GM10266 (cell line): ENCODE data around the gene INPPL1.
"Not testable (repeated sequence)": the region's sequence is repeated elsewhere in the genome, so short reads cannot be mapped to it uniquely, and the experiment has no call there.

ENCODE experiments used
- DNase-seq: peaks from one replicate; pipeline ENCODE4 v3.0.0; 2012; ENCODE audit errors: extremely low spot score
- CTCF ChIP-seq: IDR thresholded peaks from 2 replicates; pipeline ENCODE4 v1.5.1; 2012; ENCODE audit warnings: mild to moderate bottlenecking, low read depth; ENCODE audit not compliant: control insufficient read depth, insufficient read depth; ENCODE audit errors: missing control alignments

The INPPL1 gene, protein sequence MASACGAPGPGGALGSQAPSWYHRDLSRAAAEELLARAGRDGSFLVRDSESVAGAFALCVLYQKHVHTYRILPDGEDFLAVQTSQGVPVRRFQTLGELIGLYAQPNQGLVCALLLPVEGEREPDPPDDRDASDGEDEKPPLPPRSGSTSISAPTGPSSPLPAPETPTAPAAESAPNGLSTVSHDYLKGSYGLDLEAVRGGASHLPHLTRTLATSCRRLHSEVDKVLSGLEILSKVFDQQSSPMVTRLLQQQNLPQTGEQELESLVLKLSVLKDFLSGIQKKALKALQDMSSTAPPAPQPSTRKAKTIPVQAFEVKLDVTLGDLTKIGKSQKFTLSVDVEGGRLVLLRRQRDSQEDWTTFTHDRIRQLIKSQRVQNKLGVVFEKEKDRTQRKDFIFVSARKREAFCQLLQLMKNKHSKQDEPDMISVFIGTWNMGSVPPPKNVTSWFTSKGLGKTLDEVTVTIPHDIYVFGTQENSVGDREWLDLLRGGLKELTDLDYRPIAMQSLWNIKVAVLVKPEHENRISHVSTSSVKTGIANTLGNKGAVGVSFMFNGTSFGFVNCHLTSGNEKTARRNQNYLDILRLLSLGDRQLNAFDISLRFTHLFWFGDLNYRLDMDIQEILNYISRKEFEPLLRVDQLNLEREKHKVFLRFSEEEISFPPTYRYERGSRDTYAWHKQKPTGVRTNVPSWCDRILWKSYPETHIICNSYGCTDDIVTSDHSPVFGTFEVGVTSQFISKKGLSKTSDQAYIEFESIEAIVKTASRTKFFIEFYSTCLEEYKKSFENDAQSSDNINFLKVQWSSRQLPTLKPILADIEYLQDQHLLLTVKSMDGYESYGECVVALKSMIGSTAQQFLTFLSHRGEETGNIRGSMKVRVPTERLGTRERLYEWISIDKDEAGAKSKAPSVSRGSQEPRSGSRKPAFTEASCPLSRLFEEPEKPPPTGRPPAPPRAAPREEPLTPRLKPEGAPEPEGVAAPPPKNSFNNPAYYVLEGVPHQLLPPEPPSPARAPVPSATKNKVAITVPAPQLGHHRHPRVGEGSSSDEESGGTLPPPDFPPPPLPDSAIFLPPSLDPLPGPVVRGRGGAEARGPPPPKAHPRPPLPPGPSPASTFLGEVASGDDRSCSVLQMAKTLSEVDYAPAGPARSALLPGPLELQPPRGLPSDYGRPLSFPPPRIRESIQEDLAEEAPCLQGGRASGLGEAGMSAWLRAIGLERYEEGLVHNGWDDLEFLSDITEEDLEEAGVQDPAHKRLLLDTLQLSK

DNA sequence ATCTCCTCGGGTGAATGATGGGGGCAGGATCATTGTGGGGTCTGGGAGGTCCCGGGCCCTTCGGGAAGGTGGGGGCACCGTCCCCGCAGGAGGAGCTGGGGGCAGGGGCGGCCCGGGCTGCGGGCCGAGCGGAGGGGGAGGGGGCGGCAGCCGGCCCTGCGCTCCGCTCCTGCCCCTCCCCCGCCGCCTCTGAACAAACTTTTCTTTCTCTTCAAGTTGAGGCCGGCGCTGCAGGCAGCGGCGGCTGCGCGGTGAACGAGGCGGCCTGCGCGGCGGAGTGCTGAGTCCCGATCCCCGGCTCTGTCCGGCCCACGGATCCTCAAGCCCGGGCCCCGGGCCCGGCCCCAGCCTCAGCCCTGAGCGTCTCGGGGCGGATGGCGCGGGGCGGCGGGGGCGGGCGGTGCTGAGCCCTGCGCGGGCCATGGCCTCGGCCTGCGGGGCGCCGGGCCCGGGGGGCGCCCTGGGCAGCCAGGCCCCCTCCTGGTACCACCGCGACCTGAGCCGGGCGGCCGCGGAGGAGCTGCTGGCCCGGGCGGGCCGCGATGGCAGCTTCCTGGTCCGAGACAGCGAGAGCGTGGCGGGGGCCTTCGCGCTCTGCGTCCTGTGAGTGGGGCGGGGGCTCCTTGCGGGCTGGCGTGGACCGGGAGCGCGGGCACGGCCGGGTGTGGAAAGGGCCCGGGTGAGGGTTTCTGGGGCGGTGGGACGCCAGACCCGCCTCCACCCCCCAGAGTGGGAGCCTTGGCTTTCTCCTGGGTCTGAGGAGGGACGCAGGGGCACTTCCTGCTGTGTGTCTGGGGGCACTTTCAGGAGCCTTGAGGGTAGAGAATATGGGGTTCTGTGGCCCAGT is at the start of gene INPPL1:
TSS of gene INPPL1 (plus strand) at position 204 of the 847 bp plus-strand sequence. CDS start at position 422, 218 bp downstream.
- TF ChIP-seq CTCF = no peak

DNA sequence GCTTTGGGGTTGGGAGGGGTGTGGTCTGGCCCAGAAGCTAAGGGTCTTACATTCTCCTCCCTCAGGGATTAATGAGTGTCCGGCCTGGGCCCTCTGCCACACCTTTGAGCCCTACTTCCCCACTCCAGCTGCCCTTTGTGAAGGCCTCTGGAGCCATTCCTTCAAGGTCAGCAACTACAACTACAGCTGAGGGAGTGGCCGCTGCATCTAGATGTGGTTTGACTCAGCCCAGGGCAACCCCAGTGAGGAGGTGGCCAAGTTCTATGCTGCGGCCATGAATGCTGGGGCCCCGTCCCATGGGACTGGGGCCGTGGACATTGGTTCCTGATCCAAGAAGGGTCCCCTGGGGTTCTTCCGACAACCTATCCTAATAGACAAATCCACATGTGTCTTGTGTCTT is 46.9 kb upstream of the INPPL1 start:
- TF ChIP-seq CTCF = no peak
- DNase-seq = no peak

More for the DNA sequence above, at the start of gene INPPL1:
- DNase-seq = peak; percentile 50

DNA sequence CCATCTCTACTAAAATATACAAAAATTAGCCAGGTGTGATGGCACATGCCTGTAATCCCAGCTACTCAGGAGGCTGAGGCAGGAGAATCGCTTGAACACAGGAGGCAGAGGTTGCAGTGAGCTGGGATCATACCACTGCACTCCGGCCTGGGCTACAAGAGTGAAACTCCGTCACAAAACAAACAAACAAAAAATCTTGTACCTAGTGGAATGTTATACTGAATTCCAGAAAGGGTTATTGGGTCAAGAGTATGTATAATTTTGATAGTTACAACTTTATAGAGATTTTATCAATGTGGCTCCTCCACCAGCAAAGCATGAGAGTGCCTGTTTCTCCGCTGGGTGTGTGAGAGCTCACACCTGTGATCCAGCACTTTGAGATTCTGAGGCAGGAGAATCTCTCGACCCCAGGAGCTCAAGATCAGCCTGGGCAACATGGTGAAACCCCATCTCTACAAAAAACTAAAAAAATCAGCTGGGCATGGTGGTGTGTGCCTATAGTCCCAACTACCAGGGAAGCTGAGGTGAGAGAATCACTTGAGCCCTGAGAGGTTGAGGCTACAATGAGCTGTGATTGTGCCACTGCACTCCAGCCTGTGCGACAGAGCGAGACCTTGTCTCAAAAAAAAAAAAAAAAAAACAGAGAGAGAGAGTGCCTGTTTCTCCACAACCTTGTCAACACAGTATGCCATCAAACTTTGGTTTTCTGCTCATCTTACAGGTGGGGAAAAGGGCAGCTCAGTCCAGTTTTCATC is 45.3 kb upstream of the INPPL1 start:
- TF ChIP-seq CTCF = no peak
- DNase-seq = no peak

GRCh38 chr11:72179804-72180396 is 44.7 kb upstream of the INPPL1 start:
- TF ChIP-seq CTCF = no peak
- DNase-seq = no peak

DNA sequence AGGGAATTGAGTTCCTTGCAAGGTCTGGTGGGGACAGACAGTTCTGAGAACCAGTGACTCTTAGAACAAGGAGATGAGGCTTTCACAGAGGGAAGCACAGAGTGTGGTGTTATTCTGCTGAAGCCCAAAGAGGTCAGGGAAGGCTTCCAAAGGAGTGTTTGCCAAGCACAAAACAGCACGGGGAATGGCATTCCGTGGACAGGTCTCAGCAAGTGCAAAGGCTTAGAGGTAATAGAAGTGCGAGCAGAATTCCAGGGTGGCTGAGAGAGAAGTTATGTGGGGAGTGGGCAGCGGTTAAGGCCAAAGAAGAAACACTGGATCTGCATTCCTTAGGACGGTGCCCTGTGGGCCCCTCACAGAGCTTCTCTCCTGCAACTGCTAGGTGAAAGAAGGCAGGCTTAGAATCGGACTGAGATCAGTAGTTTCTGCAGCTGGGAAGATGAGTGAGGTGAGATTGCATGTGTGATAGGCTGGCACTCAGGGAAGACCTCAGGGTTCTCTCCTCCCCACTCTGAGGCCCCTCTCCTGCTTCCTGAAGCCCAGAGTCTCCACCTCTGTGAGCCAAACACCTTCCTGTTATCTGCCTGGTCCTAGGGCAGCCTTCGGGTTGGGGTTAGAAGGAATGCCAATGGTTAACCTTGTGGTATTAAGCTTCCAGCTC is 43.5 kb upstream of the INPPL1 start:
- DNase-seq = not testable (repeated sequence)

DNA sequence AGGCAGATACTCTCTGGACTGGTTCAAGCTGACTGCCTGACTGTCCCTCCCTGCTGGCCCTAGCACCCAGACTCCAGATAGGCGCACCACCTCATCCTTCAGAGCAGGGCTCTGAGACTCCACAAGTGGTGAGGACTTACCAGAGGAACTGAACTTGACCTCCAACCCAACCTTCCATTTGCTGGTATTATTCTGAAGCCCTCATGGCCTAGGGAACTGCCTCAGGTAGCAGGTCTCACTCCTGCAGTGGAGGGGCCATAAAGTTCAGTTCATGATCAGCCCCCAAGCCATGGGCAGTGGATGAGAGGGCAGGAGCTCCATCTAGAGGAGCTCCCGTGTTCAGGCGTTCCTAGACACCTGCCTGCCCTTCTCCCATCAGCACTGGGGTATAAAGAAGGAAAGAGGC is 43.0 kb upstream of the INPPL1 start:
- not testable (repeated sequence) for DNase-seq
- peak; percentile 14 for TF ChIP-seq CTCF
